GM18511 (cell line): ENCODE measurements around the gene CLCN3.
"Not testable (repeated sequence)": the region's sequence is repeated elsewhere in the genome, so short reads cannot be mapped to it uniquely, and the experiment has no call there.

ENCODE experiments used
- ATAC-seq: cut with Tn5 transposase; IDR thresholded peaks from one replicate; pipeline ENCODE4 v1.9.1; 2021; ENCODE audit warnings: mild to moderate bottlenecking, moderate library complexity; ENCODE audit not compliant: unreplicated experiment

CLCN3 gene

GRCh38 chr4:169619958-169620879 is at the start of gene CLCN3:
Gene CLCN3 (plus strand): TSS chr4:169620578. CDS start chr4:169635929, 15,351 bp downstream.
- peak; percentile 89 for ATAC-seq

- ATAC-seq, result not testable (repeated sequence)
These were observed 49.4 kb upstream of the CLCN3 start for GRCh38 chr4:169571012-169571411.

- ATAC-seq, result no peak
These were observed 48.9 kb upstream of the CLCN3 start for GRCh38 chr4:169571435-169571834.

GRCh38 chr4:169573889-169574288 is 46.5 kb upstream of the CLCN3 start:
- no peak for ATAC-seq

- peak; percentile 84 for ATAC-seq
These were observed 38.2 kb upstream of the CLCN3 start for GRCh38 chr4:169582203-169582602.

GRCh38 chr4:169582706-169583105 is 37.7 kb upstream of the CLCN3 start:
- ATAC-seq, result no peak

GRCh38 chr4:169583563-169583962 is 36.8 kb upstream of the CLCN3 start:
- ATAC-seq, result no peak

- ATAC-seq, result no peak
These were observed 27.3 kb upstream of the CLCN3 start for GRCh38 chr4:169593050-169593560.

GRCh38 chr4:169594560-169595195 is 25.7 kb upstream of the CLCN3 start:
- ATAC-seq, result no peak

- ATAC-seq, result peak; percentile 43
These were observed 19.2 kb upstream of the CLCN3 start for GRCh38 chr4:169601016-169601771.

- ATAC-seq, result no peak
These were observed 17.1 kb upstream of the CLCN3 start for GRCh38 chr4:169603312-169603711.

GRCh38 chr4:169604131-169604900 is 16.1 kb upstream of the CLCN3 start:
- peak; percentile 79 for ATAC-seq

GRCh38 chr4:169604903-169605331 is 15.5 kb upstream of the CLCN3 start:
- ATAC-seq, result no peak

- ATAC-seq, result no peak
These were observed 9.2 kb upstream of the CLCN3 start for GRCh38 chr4:169611157-169611556.

- ATAC-seq, result peak; percentile 95
These were observed 8.1 kb upstream of the CLCN3 start, which contains the start of gene NEK1 for GRCh38 chr4:169611991-169612870. Gene NEK1 (minus strand): TSS chr4:169612583. CDS start chr4:169602630, 9,953 bp downstream.

- ATAC-seq, result peak; percentile 42
These were observed 7.2 kb upstream of the CLCN3 start for GRCh38 chr4:169612871-169613859.

GRCh38 chr4:169615467-169616106 is 4.8 kb upstream of the CLCN3 start:
- no peak for ATAC-seq
